ENCODE data around the gene MIAT. TPM values are rescaled to one million over a fixed set of nuclear protein-coding genes. Genes with fewer than 3 reads are reported as not detected.

MIAT gene
- total RNA-seq, 1 donor from 2014 or later = 1.4 TPM

DNA sequence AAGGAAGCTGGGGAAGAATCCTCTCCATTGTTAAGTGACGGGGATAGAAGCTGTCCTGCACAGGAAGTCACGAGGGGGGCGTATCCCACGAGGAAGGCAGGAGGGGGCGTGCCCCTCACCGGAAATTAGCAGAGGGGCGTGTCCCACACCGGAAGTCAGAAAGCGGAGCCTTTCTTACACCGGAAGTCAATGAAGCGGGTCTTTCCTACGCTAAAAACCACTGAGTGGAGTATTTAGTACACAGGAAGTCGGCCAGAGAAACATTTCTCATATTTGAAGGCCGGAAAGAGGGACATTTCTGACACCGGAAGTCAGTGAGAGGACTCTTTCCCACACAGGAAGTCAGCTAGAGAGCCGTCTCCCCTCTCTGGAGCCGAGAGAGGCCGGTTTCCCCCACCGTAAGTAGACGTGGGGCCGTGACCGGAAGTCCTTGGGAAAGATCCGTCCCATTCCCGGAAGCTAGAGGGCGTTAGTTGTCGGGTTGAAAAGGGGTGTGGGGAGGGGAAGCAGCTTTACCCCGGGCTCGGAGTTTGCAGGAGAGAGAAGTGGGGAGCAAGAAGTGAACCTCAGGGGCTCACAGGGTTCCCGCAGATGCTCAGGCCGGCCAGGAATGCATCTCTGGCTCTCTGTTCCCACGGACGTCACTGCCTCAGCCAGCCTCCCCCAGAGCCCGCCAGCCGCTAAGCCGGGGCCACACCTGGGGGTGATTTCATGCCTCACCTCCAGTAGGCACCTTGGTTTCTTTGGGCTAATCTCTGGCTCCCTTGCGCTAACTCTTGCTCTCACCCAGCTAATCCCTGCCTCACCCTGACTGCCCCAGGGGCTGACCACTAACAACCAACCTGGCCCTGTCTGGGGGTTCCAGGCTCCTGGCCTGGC, 15.4 kb downstream of the MIAT start:
- Mint-ChIP-seq H3K27ac (peak overlapping the region; percentile 96), H3K4me3 (ENCODE audit: low read depth) (peak overlapping the region; percentile 87), H3K9me3 (ENCODE audit: low read depth) (peaks cover 7% of the 10 kb centered on the region), H3K36me3 (ENCODE audit: insufficient read depth) (no peaks in the 10 kb centered on the region), H3K4me1 (ENCODE audit: low read depth) (peaks cover 11% of the 10 kb centered on the region), H3K27me3 (peaks cover 14% of the 10 kb centered on the region)
- DNase-seq (ENCODE audit: low spot score, unreplicated experiment) = peak; percentile 58
- TF ChIP-seq, protein P1, sequence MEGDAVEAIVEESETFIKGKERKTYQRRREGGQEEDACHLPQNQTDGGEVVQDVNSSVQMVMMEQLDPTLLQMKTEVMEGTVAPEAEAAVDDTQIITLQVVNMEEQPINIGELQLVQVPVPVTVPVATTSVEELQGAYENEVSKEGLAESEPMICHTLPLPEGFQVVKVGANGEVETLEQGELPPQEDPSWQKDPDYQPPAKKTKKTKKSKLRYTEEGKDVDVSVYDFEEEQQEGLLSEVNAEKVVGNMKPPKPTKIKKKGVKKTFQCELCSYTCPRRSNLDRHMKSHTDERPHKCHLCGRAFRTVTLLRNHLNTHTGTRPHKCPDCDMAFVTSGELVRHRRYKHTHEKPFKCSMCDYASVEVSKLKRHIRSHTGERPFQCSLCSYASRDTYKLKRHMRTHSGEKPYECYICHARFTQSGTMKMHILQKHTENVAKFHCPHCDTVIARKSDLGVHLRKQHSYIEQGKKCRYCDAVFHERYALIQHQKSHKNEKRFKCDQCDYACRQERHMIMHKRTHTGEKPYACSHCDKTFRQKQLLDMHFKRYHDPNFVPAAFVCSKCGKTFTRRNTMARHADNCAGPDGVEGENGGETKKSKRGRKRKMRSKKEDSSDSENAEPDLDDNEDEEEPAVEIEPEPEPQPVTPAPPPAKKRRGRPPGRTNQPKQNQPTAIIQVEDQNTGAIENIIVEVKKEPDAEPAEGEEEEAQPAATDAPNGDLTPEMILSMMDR (IDR thresholded peaks at IDR 0.05; ENCODE audit: unreplicated experiment) = peak; percentile 53

DNA sequence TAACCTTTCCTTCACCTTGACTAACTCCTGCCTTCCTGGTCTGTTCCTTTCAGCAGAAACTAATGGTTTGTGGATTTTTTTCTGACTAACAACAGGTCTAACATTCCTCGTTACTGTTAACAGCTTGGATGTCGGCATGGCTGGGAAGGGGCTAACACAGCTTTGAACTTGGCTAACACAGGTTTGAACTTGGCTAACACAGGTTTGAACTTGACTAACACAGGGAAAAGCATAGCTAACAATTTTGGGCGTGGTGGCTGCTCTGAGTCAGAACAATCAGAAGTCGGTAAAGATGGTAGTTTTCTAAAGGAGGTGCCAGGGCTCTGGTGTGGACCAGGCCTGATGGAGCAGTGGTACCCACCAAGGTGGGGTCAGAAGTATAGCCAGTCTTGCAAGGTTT, 16.1 kb downstream of the MIAT start:
- Mint-ChIP-seq H3K27me3 (peaks cover 11% of the 10 kb centered on the region), H3K27ac (peak overlapping the region; percentile 96), H3K4me1 (ENCODE audit: low read depth) (peaks cover 11% of the 10 kb centered on the region), H3K4me3 (ENCODE audit: low read depth) (peak overlapping the region; percentile 87), H3K36me3 (ENCODE audit: insufficient read depth) (no peaks in the 10 kb centered on the region), H3K9me3 (ENCODE audit: low read depth) (peaks cover 7% of the 10 kb centered on the region)
- TF ChIP-seq, protein P1 (IDR thresholded peaks at IDR 0.05; ENCODE audit: unreplicated experiment) = no peak
- DNase-seq (ENCODE audit: low spot score, unreplicated experiment) = no peak

DNA sequence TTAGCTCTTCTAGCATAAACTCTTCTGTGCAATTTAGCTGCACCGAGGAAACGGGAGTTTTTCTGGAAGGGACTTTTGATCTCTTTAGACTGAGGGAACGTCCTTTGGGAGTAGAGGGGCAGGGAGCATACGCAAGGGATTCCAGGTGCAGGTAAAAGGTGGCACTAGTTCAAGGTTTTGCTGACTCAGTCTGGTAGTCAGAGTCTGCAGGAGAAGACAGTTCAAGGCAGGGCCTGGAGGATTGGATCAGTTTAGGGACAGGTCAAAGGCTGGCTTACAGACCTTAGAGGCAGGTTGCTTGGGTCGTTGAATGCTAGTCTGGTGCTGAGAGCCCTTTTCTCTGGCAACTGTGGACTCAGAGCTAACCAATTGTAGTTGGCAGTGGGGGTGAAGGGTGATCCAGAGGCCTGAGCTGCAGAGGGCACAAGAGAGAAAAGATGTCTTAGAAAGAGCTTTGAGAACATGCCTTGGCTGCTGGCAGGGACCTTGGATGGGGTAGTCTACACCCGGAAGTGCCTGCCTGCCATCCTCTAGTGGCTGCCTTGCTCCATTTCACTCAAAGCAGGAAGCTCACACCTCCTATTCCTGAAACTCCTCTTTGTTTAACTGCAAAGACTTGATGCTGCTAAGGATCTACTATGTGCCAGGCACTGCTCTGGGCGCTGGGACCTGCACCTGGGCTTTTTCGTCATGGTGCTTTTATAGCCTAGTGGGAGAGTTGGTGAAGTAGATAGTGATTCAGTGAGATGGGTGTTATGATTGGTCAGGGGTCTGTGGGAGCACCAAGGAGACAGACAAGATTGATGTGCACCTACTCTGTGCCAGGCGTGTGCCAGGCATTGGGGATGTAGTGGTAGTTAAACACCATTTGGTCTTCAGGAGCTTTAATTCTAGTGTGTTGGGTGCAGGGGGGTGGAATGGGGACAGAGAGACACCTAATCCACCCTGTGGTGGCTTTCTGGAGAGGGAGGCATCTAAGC, 17.1 kb downstream of the MIAT start:
- H3K27ac Mint-ChIP-seq = peak overlapping the region; percentile 67
- TF ChIP-seq, protein P1 (IDR thresholded peaks at IDR 0.05; ENCODE audit: unreplicated experiment) = no peak
- peak overlapping the region; percentile 87 for H3K4me3 Mint-ChIP-seq (ENCODE audit: low read depth)
- H3K4me1 Mint-ChIP-seq (ENCODE audit: low read depth) = peaks cover 11% of the 10 kb centered on the region
- peaks cover 9% of the 10 kb centered on the region for H3K27me3 Mint-ChIP-seq
- H3K36me3 Mint-ChIP-seq (ENCODE audit: insufficient read depth) = no peaks in the 10 kb centered on the region
- H3K9me3 Mint-ChIP-seq (ENCODE audit: low read depth) = peaks cover 7% of the 10 kb centered on the region
- DNase-seq (ENCODE audit: low spot score, unreplicated experiment) = no peak

DNA sequence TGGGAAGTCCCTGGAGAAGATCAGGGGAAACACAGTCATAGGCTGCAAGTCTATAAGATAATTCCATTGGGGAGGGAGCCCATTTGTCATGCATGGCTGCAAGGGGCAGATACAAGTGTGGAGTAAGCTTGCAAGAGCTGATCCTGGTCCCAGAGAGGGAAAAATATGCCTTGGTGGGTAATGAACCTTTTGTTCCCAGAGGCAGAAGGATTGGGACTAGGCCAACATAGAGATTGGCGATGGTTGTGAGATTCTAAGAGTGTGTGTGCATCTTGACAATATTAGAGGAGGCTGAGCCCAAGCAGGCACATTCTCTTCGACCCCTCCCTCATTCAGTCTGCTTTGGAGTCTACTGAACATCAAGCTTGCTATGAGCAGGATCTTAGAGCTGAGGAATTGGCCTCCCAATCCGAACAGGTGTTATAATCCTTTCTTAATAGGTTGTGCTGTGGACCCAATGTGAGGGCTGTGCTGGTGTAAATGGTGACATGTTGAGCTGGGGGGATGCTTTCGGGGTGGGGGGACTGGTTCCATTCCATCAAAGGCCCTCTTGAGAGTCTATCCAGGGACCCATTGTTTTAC, 18.4 kb downstream of the MIAT start:
- no peak overlapping the region for H3K4me3 Mint-ChIP-seq (ENCODE audit: low read depth)
- peaks cover 1% of the 10 kb centered on the region for H3K36me3 Mint-ChIP-seq (ENCODE audit: insufficient read depth)
- H3K9me3 Mint-ChIP-seq (ENCODE audit: low read depth) = peaks cover 7% of the 10 kb centered on the region
- no peak overlapping the region for H3K27ac Mint-ChIP-seq
- H3K4me1 Mint-ChIP-seq (ENCODE audit: low read depth) = peaks cover 11% of the 10 kb centered on the region
- TF ChIP-seq, protein P1 (IDR thresholded peaks at IDR 0.05; ENCODE audit: unreplicated experiment) = no peak
- peaks cover 5% of the 10 kb centered on the region for H3K27me3 Mint-ChIP-seq
- no peak for DNase-seq (ENCODE audit: low spot score, unreplicated experiment)

DNA sequence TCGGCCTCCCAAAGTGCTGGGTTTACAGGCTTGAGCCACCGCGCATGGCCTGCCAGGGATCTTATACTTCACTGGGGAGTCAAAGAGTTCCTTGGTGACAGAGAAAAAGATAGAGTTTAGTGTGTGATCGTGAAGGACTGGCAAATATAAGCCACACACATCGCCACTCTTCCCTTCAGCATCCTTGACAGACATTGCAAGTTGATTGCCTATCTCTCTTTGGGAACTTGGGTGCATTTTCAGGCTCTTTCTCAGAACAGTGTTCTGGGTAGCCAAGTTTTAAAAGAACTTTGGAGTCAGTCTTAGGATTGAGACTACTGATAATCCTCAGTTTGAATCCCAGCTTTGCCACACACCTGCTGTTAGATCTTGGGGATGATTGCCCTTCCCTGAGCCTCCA, 19.8 kb downstream of the MIAT start:
- peaks cover 12% of the 10 kb centered on the region for H3K4me1 Mint-ChIP-seq (ENCODE audit: low read depth)
- TF ChIP-seq, protein P1 (IDR thresholded peaks at IDR 0.05; ENCODE audit: unreplicated experiment) = no peak

More for the DNA sequence above, 19.8 kb downstream of the MIAT start:
- Mint-ChIP-seq H3K9me3 (ENCODE audit: low read depth) (peaks cover 3% of the 10 kb centered on the region), H3K27ac (no peak overlapping the region), H3K36me3 (ENCODE audit: insufficient read depth) (peaks cover 2% of the 10 kb centered on the region), H3K27me3 (peaks cover 3% of the 10 kb centered on the region), H3K4me3 (ENCODE audit: low read depth) (no peak overlapping the region)
- DNase-seq (ENCODE audit: low spot score, unreplicated experiment) = no peak
